ENCODE results near the gene FAM210B.
A peak's percentile ranks its signal among the peaks of the same experiment; 100 is the strongest.
"Not testable (repeated sequence)": the region's sequence is repeated elsewhere in the genome, so short reads cannot be mapped to it uniquely, and the experiment has no call there.

The FAM210B gene

GRCh38 chr20:56395166-56395565 lies 36.4 kb downstream of the FAM210B start:
- H3K4me3 ChIP-seq (replicated peaks; ENCODE audit: low read depth, low read length): no peak overlapping the region
- no peak for TF ChIP-seq CTCF (IDR thresholded peaks at IDR 0.05; ENCODE audit: low read depth, low read length, missing control alignments)
- DNase-seq (ENCODE audit: extremely low read depth, low read depth): no peak

GRCh38 chr20:56400001-56400640 lies 41.3 kb downstream of the FAM210B start:
- peak; percentile 69 for DNase-seq (ENCODE audit: extremely low read depth, low read depth)
- H3K4me3 ChIP-seq (replicated peaks; ENCODE audit: low read depth, low read length): no peak overlapping the region
- peak; percentile 83 for TF ChIP-seq CTCF (IDR thresholded peaks at IDR 0.05; ENCODE audit: low read depth, low read length, missing control alignments)

DNA sequence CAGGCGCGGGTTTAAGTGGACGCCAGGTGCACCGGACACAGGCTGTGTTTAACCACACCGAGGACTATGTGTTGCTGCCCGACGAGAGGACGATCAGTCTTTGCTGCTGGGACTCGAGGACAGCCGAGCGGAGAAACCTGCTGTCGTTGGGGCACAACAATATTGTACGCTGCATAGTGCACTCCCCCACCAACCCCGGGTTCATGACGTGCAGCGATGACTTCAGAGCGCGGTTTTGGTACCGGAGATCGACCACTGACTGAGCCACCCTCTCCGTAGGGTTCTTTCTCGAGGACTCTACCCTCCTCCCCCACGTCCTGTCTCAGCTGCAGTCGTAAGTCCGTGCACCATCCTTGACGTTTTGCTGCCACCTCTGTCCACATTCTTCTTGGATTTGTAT lies 44.7 kb downstream of the FAM210B start:
- DNase-seq (ENCODE audit: extremely low read depth, low read depth): no peak
- no peak overlapping the region for H3K4me3 ChIP-seq (replicated peaks; ENCODE audit: low read depth, low read length)
- TF ChIP-seq CTCF (IDR thresholded peaks at IDR 0.05; ENCODE audit: low read depth, low read length, missing control alignments): no peak

GRCh38 chr20:56405356-56405755 lies 46.6 kb downstream of the FAM210B start:
- not testable (repeated sequence) for DNase-seq (ENCODE audit: extremely low read depth, low read depth); H3K4me3 ChIP-seq (replicated peaks; ENCODE audit: low read depth, low read length)

DNA sequence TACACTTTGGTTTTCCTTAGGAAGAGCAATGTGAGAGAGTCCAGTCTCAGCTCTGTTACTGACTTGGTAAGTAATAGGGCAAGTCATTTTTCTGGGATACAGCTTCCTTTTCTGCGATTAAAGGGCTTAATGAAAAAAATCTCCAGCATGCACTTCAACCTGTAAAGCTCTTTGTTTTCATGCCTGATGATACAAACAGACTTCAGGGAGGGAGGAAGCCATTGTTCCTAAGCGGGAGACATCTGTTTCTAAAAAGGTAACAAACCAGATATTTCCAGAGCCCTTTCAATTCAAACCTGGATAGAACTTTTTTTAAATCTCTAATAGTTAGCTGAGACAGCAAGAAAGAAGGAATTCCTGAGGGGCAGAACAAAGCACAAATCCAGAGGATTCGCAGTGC lies 48.1 kb downstream of the FAM210B start:
- no peak overlapping the region for H3K4me3 ChIP-seq (replicated peaks; ENCODE audit: low read depth, low read length)
- no peak for DNase-seq (ENCODE audit: extremely low read depth, low read depth)
- TF ChIP-seq CTCF (IDR thresholded peaks at IDR 0.05; ENCODE audit: low read depth, low read length, missing control alignments): no peak

DNA sequence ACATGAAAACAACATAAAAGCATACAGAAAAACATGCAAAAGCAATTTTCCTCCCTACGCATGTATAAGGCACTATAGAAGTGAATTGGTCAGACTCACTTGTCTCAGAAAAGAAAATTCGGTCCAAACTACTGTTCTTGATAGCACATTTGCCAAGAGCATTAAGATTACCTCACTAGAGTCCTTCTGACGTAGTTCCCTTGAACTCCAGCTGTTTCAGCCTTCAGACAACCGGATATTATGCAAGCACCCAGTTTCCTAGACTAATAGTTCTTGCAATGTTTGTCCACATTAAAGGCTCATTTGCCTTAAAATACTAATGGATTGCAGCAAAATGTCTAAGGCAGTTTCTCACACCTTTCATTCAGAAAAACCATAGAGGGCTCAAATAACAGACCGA lies 50.7 kb downstream of the FAM210B start:
- no peak for TF ChIP-seq CTCF (IDR thresholded peaks at IDR 0.05; ENCODE audit: low read depth, low read length, missing control alignments)
- H3K4me3 ChIP-seq (replicated peaks; ENCODE audit: low read depth, low read length): no peak overlapping the region
- DNase-seq (ENCODE audit: extremely low read depth, low read depth): no peak

DNA sequence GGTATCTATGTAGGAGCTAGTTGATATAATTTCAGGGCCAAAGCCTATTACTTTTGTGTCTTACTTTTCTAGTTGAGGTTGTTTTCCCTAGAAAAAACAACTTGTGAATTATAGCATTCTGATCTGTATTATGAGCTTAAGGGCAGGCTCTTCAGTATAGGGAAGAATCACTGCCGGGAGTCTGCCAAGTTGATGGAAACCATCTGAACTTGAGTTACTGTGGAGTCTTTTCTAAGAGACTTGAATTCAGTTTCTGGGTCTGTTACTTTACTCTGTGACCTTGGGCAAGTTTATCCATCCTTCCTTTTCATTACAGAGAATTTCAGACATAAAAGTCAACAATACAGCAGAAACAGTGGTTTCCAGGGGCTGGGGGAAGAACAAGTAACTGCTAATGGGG lies 51.2 kb downstream of the FAM210B start:
- DNase-seq (ENCODE audit: extremely low read depth, low read depth): no peak
- H3K4me3 ChIP-seq (replicated peaks; ENCODE audit: low read depth, low read length): no peak overlapping the region
- TF ChIP-seq CTCF (IDR thresholded peaks at IDR 0.05; ENCODE audit: low read depth, low read length, missing control alignments): no peak

DNA sequence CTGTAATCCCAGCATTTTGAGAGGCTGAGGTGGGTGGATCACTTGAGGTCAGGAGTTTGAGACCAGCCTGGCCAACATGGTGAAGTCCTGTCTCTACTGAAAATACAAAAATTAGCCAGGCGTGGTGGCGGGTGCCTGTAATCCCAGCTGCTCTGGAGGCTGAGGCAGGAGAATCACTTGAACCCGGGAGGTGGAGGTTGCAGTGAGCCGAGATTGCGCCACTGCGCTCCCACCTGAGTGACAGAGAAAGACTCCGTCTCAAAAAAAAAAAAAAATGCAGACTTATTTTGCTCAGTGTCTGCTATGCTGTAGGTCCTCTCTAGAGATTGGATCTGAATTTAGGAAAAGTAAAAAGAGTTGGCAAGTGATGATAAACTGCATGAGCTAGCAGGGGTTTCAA lies 52.5 kb downstream of the FAM210B start:
- not testable (repeated sequence) for H3K4me3 ChIP-seq (replicated peaks; ENCODE audit: low read depth, low read length); DNase-seq (ENCODE audit: extremely low read depth, low read depth)
